Hepatocyte (in vitro differentiated cells): ENCODE measurements around the gene MUC2. TPM values are rescaled to one million over a fixed set of nuclear protein-coding genes. Genes with fewer than 3 reads are reported as not detected.

Source experiments
- DNase-seq: peaks from one replicate; pipeline ENCODE4 v3.0.0-alpha.2; 2016; ENCODE audit warnings: low spot score
- H2AFZ ChIP-seq: fragments of 200-600 bp; sonication (generic); 2 replicates; pipeline ENCODE4 v1.6.0; 2016; ENCODE audit warnings: antibody characterized with exemption, mild to moderate bottlenecking
- H3K27ac ChIP-seq: fragments of 200-600 bp; sonication (generic); 2 replicates; pipeline ENCODE4 v1.5.1; 2016; ENCODE audit warnings: mild to moderate bottlenecking
- H3K27me3 ChIP-seq: fragments of 200-600 bp; sonication (generic); 2 replicates; pipeline ENCODE4 v1.6.1; 2016
- H3K36me3 ChIP-seq: fragments of 200-600 bp; sonication (generic); replicated peaks from 2 replicates; pipeline ENCODE4 v1.5.1; 2016; ENCODE audit warnings: low read depth; ENCODE audit not compliant: insufficient read depth
- H3K4me1 ChIP-seq: fragments of 200-600 bp; sonication (generic); 2 replicates; pipeline ENCODE4 v1.5.1; 2016; ENCODE audit warnings: mild to moderate bottlenecking, moderate library complexity; ENCODE audit not compliant: insufficient read depth
- H3K4me2 ChIP-seq: fragments of 200-600 bp; sonication (generic); 2 replicates; pipeline ENCODE4 v1.6.0; 2016
- H3K4me3 ChIP-seq: fragments of 200-600 bp; sonication (generic); 2 replicates; pipeline ENCODE4 v1.5.1; 2016; ENCODE audit warnings: mild to moderate bottlenecking
- H3K79me2 ChIP-seq: fragments of 200-600 bp; sonication (generic); 2 replicates; pipeline ENCODE4 v1.6.0; 2017; ENCODE audit warnings: mild to moderate bottlenecking
- H3K9me2 ChIP-seq: fragments of 200-600 bp; sonication (generic); replicated peaks from 2 replicates; pipeline ENCODE4 v1.6.0; 2017; ENCODE audit warnings: mild to moderate bottlenecking; ENCODE audit not compliant: insufficient read depth
- H3K9me3 ChIP-seq: fragments of 200-600 bp; sonication (generic); 2 replicates; pipeline ENCODE4 v1.5.1; 2016; ENCODE audit warnings: low read depth, mild to moderate bottlenecking
- H4K20me1 ChIP-seq: fragments of 200-600 bp; sonication (generic); 2 replicates; pipeline ENCODE4 v1.6.0; 2016; ENCODE audit warnings: mild to moderate bottlenecking; ENCODE audit not compliant: insufficient read depth, poor library complexity, severe bottlenecking
- EZH2 ChIP-seq: fragments of 200-600 bp; sonication (generic); IDR thresholded peaks from 2 replicates; pipeline ENCODE4 v1.6.1; 2016; ENCODE audit warnings: antibody characterized with exemption, mild to moderate bottlenecking, borderline replicate concordance
- EZH2phosphoT487 ChIP-seq: fragments of 200-600 bp; sonication (generic); IDR thresholded peaks from one replicate; pipeline ENCODE4 v1.6.1; 2018; ENCODE audit warnings: antibody characterized with exemption, mild to moderate bottlenecking, low read depth, moderate library complexity; ENCODE audit not compliant: unreplicated experiment, severe bottlenecking
- WGBS: methylation state at CpG from one replicate; pipeline ENCODE4 v1.1.6; 2016; ENCODE audit warnings: low lambda C conversion rate; ENCODE audit errors: missing lambda C conversion rate; 5-methylcytosine and 5-hydroxymethylcytosine counted together
- polyA plus RNA-seq: library from polyadenylated mRNA; unstranded; fragments of >200 nt; fragmentation: Nextera tagmentation; extraction: Ambion mirVana; gene quantifications from 2 replicates; pipeline ENCODE4 v1.2.1, GENCODE V29; 2016
- total RNA-seq: library from RNA; depleted of rRNA; stranded (reverse); fragments of >200 nt; gene quantifications from 2 replicates; pipeline ENCODE4 v1.2.3, GENCODE V29; 2014
- TF ChIP-seq, protein P1 (sequence below): fragments of 200-600 bp; sonication (generic); IDR thresholded peaks from 2 replicates; pipeline ENCODE4 v1.5.1; 2016; ENCODE audit warnings: antibody characterized with exemption, mild to moderate bottlenecking; ENCODE audit not compliant: poor library complexity

MUC2 gene
- total and polyA plus RNA-seq, 2 experiments from 2014 or later: 0.77 to 6.7 TPM

- no peaks in the 10 kb centered on the region for H3K36me3 ChIP-seq
- H3K4me2 ChIP-seq: no peak overlapping the region
- H3K9me3 ChIP-seq: no peaks in the 10 kb centered on the region
- WGBS: 75% methylated on average over 22 of the region's 25 CpGs
- no peak overlapping the region for H3K4me3 ChIP-seq
- no peak for DNase-seq
- no peak overlapping the region for H3K27ac ChIP-seq
- no peaks in the 10 kb centered on the region for H3K79me2 ChIP-seq
- H3K4me1 ChIP-seq: peaks cover 6% of the 10 kb centered on the region
- TF ChIP-seq, protein P1, sequence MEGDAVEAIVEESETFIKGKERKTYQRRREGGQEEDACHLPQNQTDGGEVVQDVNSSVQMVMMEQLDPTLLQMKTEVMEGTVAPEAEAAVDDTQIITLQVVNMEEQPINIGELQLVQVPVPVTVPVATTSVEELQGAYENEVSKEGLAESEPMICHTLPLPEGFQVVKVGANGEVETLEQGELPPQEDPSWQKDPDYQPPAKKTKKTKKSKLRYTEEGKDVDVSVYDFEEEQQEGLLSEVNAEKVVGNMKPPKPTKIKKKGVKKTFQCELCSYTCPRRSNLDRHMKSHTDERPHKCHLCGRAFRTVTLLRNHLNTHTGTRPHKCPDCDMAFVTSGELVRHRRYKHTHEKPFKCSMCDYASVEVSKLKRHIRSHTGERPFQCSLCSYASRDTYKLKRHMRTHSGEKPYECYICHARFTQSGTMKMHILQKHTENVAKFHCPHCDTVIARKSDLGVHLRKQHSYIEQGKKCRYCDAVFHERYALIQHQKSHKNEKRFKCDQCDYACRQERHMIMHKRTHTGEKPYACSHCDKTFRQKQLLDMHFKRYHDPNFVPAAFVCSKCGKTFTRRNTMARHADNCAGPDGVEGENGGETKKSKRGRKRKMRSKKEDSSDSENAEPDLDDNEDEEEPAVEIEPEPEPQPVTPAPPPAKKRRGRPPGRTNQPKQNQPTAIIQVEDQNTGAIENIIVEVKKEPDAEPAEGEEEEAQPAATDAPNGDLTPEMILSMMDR: no peak
- TF ChIP-seq EZH2phosphoT487 (no peak), EZH2 (no peak)
- no peak overlapping the region for H2AFZ ChIP-seq
- H3K9me2 ChIP-seq: no peaks in the 10 kb centered on the region
- no peaks in the 10 kb centered on the region for H3K27me3 ChIP-seq
- no peaks in the 10 kb centered on the region for H4K20me1 ChIP-seq
Observed at GRCh38 chr11:1054143-1055108, 20.2 kb upstream of the MUC2 start.

DNA sequence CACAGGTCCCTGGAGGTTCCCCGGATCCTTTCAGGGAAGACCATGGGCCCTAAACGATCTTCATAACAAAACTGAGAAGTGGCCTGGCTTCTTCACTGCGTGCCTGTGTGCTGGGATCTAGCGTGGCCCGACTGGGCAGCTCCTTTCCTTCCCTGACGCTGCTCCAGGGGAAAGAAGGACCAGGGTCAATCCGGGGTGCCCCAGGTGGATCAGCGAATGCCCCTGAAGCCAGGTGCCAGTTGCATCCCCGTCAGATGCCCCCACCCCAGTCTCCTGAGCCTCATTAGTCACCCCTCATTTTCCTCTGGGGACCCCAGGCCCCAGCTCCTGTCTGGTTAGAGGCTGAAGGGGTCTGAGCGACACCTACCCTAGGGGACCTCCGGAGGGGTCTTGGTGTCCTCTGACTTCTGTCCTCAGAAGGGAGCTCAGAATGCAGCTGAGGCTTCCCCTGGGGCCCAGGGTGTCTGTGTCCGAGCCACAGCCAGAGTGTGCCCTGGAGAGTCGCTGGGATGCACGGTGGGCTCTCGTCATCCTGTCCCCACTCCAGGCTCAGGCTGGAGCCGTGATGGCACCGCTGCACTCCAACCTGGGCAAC, 19.5 kb upstream of the MUC2 start:
- no peak overlapping the region for H3K27ac ChIP-seq
- no peaks in the 10 kb centered on the region for H3K9me3 ChIP-seq
- no peaks in the 10 kb centered on the region for H3K36me3 ChIP-seq
- H3K79me2 ChIP-seq: no peaks in the 10 kb centered on the region
- no peaks in the 10 kb centered on the region for H3K9me2 ChIP-seq
- no peaks in the 10 kb centered on the region for H3K27me3 ChIP-seq
- H3K4me3 ChIP-seq: no peak overlapping the region
- DNase-seq: no peak
- H4K20me1 ChIP-seq: no peaks in the 10 kb centered on the region
- H3K4me1 ChIP-seq: peaks cover 6% of the 10 kb centered on the region
- no peak for TF ChIP-seq EZH2phosphoT487
- H3K4me2 ChIP-seq: no peak overlapping the region
- WGBS: 93% methylated on average over 17 of the region's 17 CpGs
- H2AFZ ChIP-seq: no peak overlapping the region

DNA sequence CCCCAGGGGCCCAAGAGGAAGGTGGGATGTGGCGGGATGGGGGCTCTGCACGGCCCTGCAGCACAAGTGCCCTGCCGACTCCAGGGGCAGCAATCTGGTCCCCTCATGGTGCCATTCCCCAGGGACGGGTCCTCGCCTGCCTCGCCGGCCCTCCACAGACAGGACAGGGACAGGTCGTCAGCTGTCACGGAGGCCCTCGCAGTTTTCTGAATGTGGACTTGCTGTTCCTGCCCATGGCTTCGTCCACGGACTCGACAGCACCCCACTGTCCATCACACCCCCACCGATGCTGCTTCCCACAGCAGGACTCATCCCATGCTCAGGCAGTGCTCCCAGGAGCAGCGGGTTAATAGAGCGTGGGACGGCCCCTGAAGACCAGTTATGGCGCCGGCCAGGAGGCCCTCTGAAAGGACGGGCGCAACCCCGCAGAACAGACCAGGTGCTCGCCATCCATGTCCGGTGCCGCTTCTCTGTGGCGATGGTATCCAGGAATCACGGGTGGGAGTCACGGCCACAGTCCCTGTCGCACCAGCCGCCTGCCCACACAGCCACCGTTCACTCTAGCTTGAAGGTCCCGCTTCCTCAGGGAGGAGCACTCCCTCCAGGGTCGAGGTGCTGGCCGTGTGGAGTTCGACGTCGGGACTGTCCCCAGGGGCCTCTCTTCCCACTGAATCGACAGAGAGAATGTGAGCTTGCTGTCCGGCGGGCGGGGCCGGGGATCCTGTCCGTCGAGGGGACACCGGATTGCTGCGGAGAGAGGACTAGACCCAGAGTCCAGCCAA, 18.5 kb upstream of the MUC2 start:
- no peak overlapping the region for H3K4me2 ChIP-seq
- H3K4me1 ChIP-seq: peaks cover 6% of the 10 kb centered on the region
- no peak overlapping the region for H3K27ac ChIP-seq
- 92% methylated on average over 44 of the region's 46 CpGs for WGBS
- DNase-seq: no peak
- no peak overlapping the region for H3K4me3 ChIP-seq
- no peaks in the 10 kb centered on the region for H3K27me3 ChIP-seq
- no peaks in the 10 kb centered on the region for H3K9me2 ChIP-seq
- no peaks in the 10 kb centered on the region for H3K79me2 ChIP-seq
- H4K20me1 ChIP-seq: no peaks in the 10 kb centered on the region
- H3K36me3 ChIP-seq: no peaks in the 10 kb centered on the region
- no peaks in the 10 kb centered on the region for H3K9me3 ChIP-seq
- TF ChIP-seq EZH2 (no peak), EZH2phosphoT487 (no peak)
- TF ChIP-seq, protein P1: no peak
- H2AFZ ChIP-seq: no peak overlapping the region
